SK-N-SH treated with all-trans-retinoic acid at 6 μM for 48 hours (cell line): ENCODE results near the gene TLE4.

Source experiments
- ATAC-seq: fragments of 200-7000 bp; cut with Tn5 transposase; 3 replicates; pipeline ENCODE4 v1.9.1; 2020; ENCODE audit warnings: mild to moderate bottlenecking, moderate library complexity
- ARNTL ChIP-seq: fragments of 450-650 bp; formaldehyde crosslinking; IDR thresholded peaks from 2 replicates; pipeline ENCODE4 v1.5.0; 2020; ENCODE audit warnings: low read depth, mild to moderate bottlenecking, moderate library complexity, borderline replicate concordance
- BACH2 ChIP-seq: fragments of 250-450 bp; sonication (Bioruptor Pico); IDR thresholded peaks from 2 replicates; pipeline ENCODE4 v1.9.0; 2021; ENCODE audit warnings: mild to moderate bottlenecking, borderline replicate concordance
- CREB5 ChIP-seq: fragments of 250-450 bp; sonication (Bioruptor Pico); IDR thresholded peaks from 2 replicates; pipeline ENCODE4 v1.5.1; 2020; ENCODE audit warnings: low read depth, mild to moderate bottlenecking, moderate library complexity
- CSDC2 ChIP-seq: fragments of 250-450 bp; sonication (Bioruptor Pico); IDR thresholded peaks from 2 replicates; pipeline ENCODE4 v1.5.0; 2020; ENCODE audit warnings: mild to moderate bottlenecking, moderate library complexity
- CSRNP3 ChIP-seq: fragments of 250-450 bp; sonication (Bioruptor Pico); IDR thresholded peaks from 2 replicates; pipeline ENCODE4 v1.5.1; 2021; ENCODE audit warnings: mild to moderate bottlenecking, moderate library complexity
- ESRRG ChIP-seq: fragments of 250-450 bp; sonication (Bioruptor Pico); IDR thresholded peaks from 2 replicates; pipeline ENCODE4 v1.6.1; 2021; ENCODE audit warnings: mild to moderate bottlenecking
- GLIS3 ChIP-seq: fragments of 250-450 bp; sonication (Bioruptor Pico); IDR thresholded peaks from 2 replicates; pipeline ENCODE4 v1.5.0; 2020; ENCODE audit warnings: mild to moderate bottlenecking, moderate library complexity
- ISL1 ChIP-seq: fragments of 250-450 bp; sonication (Bioruptor Pico); IDR thresholded peaks from 2 replicates; pipeline ENCODE4 v2.1.2; 2022; ENCODE audit warnings: mild to moderate bottlenecking, moderate library complexity
- OSR1 ChIP-seq: fragments of 250-450 bp; sonication (Bioruptor Pico); IDR thresholded peaks from 2 replicates; pipeline ENCODE4 v1.8.0; 2022; ENCODE audit warnings: moderate library complexity, mild to moderate bottlenecking, inconsistent platforms
- PATZ1 ChIP-seq: fragments of 250-450 bp; sonication (Bioruptor Pico); IDR thresholded peaks from 2 replicates; pipeline ENCODE4 v1.8.0; 2020; ENCODE audit warnings: mild to moderate bottlenecking, moderate library complexity, borderline replicate concordance
- POU6F1 ChIP-seq: fragments of 250-450 bp; sonication (Bioruptor Pico); IDR thresholded peaks from 2 replicates; pipeline ENCODE4 v1.8.0; 2021; ENCODE audit warnings: low read depth, mild to moderate bottlenecking, moderate library complexity, borderline replicate concordance
- PPARA ChIP-seq: fragments of 250-450 bp; sonication (Bioruptor Pico); IDR thresholded peaks from 2 replicates; pipeline ENCODE4 v1.5.0; 2020; ENCODE audit warnings: mild to moderate bottlenecking, borderline replicate concordance
- TCF4 ChIP-seq: fragments of 250-450 bp; sonication (Bioruptor Pico); IDR thresholded peaks from 2 replicates; pipeline ENCODE4 v1.8.0; 2021; ENCODE audit warnings: mild to moderate bottlenecking, moderate library complexity, borderline replicate concordance
- TOX ChIP-seq: fragments of 250-450 bp; sonication (Bioruptor Pico); IDR thresholded peaks from 2 replicates; pipeline ENCODE4 v1.8.0; 2021; ENCODE audit warnings: mild to moderate bottlenecking, moderate library complexity, borderline replicate concordance
- TSHZ2 ChIP-seq: fragments of 250-450 bp; sonication (Bioruptor Pico); IDR thresholded peaks from 2 replicates; pipeline ENCODE4 v1.5.0; 2020; ENCODE audit warnings: mild to moderate bottlenecking, moderate library complexity
- ZC3H10 ChIP-seq: fragments of 250-450 bp; sonication (Bioruptor Pico); IDR thresholded peaks from 2 replicates; pipeline ENCODE4 v1.5.1; 2021; ENCODE audit warnings: mild to moderate bottlenecking, moderate library complexity
- ZFP3 ChIP-seq: fragments of 250-450 bp; sonication (Bioruptor Pico); IDR thresholded peaks from 2 replicates; pipeline ENCODE4 v1.5.0; 2020; ENCODE audit warnings: mild to moderate bottlenecking, moderate library complexity
- ZFP30 ChIP-seq: fragments of 450-650 bp; formaldehyde crosslinking; IDR thresholded peaks from 2 replicates; pipeline ENCODE4 v1.5.0; 2022; ENCODE audit warnings: mild to moderate bottlenecking, moderate library complexity
- ZNF565 ChIP-seq: fragments of 450-650 bp; formaldehyde crosslinking; conservative IDR thresholded peaks from 2 replicates; pipeline ENCODE4 v1.5.0; 2020; ENCODE audit warnings: low read depth, mild to moderate bottlenecking, moderate library complexity
- ZNF70 ChIP-seq: fragments of 450-650 bp; formaldehyde crosslinking; IDR thresholded peaks from 2 replicates; pipeline ENCODE4 v1.5.0; 2020; ENCODE audit warnings: mild to moderate bottlenecking, moderate library complexity
- ZNF8 ChIP-seq: fragments of 450-650 bp; formaldehyde crosslinking; IDR thresholded peaks from 2 replicates; pipeline ENCODE4 v1.5.0; 2020; ENCODE audit warnings: mild to moderate bottlenecking, moderate library complexity

Gene TLE4

GRCh38 chr9:79571309-79572031, at the start of gene TLE4:
TLE4 (plus strand) TSS chr9:79571965; CDS start chr9:79572791, 826 bp downstream.
- peak; percentile 91 for ATAC-seq
- TF ChIP-seq PPARA (CRISPR knock-in tag) (no peak), TCF4 (CRISPR knock-in tag) (no peak; the same call in 1 of the 2 replicates), ZNF565 (no peak), BACH2 (CRISPR knock-in tag) (no peak), POU6F1 (no peak), ZFP30 (CRISPR knock-in tag) (no peak), ZFP3 (CRISPR knock-in tag) (no peak), ARNTL (CRISPR knock-in tag) (no peak), CSDC2 (CRISPR knock-in tag) (no peak)

GRCh38 chr9:79522793-79523192, 49.0 kb upstream of the TLE4 start:
- no peak for ATAC-seq
- TF ChIP-seq ESRRG (CRISPR knock-in tag) (no peak), ZNF8 (no peak), ZFP3 (CRISPR knock-in tag) (no peak), BACH2 (CRISPR knock-in tag) (no peak), PATZ1 (CRISPR knock-in tag) (no peak), TSHZ2 (CRISPR knock-in tag) (no peak), TCF4 (CRISPR knock-in tag) (no peak)

- ATAC-seq: no peak
- TF ChIP-seq ZNF8 (no peak), ZFP30 (CRISPR knock-in tag) (no peak), ZFP3 (CRISPR knock-in tag) (no peak), CREB5 (CRISPR knock-in tag) (no peak), TSHZ2 (CRISPR knock-in tag) (no peak), ISL1 (no peak), CSRNP3 (CRISPR knock-in tag) (no peak), TOX (no peak), OSR1 (no peak), ZNF565 (no peak), ZNF70 (CRISPR knock-in tag) (no peak), POU6F1 (no peak), CSDC2 (CRISPR knock-in tag) (no peak), GLIS3 (CRISPR knock-in tag) (no peak), ZC3H10 (CRISPR knock-in tag) (no peak), BACH2 (CRISPR knock-in tag) (no peak)
These were observed 47.5 kb upstream of the TLE4 start for GRCh38 chr9:79524266-79524665.
